GM12865 (cell line): ENCODE results near the gene CDH7.

Source experiments
- DNase-seq: peaks from one replicate; pipeline ENCODE4 v3.0.0; 2010; ENCODE audit warnings: low read depth
- H3K4me3 ChIP-seq: 2 replicates; pipeline ENCODE4 v1.5.1; 2011; ENCODE audit warnings: mild to moderate bottlenecking, low read depth, low read length, control low read depth
- CTCF ChIP-seq: IDR thresholded peaks from 2 replicates; pipeline ENCODE4 v1.5.1; 2011; ENCODE audit warnings: low read length, control low read depth, low read depth, inconsistent platforms; ENCODE audit not compliant: insufficient read depth; ENCODE audit errors: missing control alignments

CDH7 gene

GRCh38 chr18:65762556-65762955 lies 11.7 kb downstream of the CDH7 start:
- DNase-seq: no peak
- H3K4me3 ChIP-seq: no peak overlapping the region
- TF ChIP-seq CTCF: no peak

- DNase-seq: no peak
- H3K4me3 ChIP-seq: no peak overlapping the region
- no peak for TF ChIP-seq CTCF
Observed at GRCh38 chr18:65767406-65767805, 16.6 kb downstream of the CDH7 start.

- DNase-seq: no peak
- TF ChIP-seq CTCF: no peak
- no peak overlapping the region for H3K4me3 ChIP-seq
Observed at GRCh38 chr18:65768120-65768778, 17.4 kb downstream of the CDH7 start.

GRCh38 chr18:65769652-65770051 lies 18.8 kb downstream of the CDH7 start:
- H3K4me3 ChIP-seq: no peak overlapping the region
- no peak for DNase-seq
- no peak for TF ChIP-seq CTCF

GRCh38 chr18:65786474-65786873 lies 35.7 kb downstream of the CDH7 start:
- no peak for DNase-seq
- H3K4me3 ChIP-seq: no peak overlapping the region
- no peak for TF ChIP-seq CTCF

GRCh38 chr18:65788373-65788772 lies 37.6 kb downstream of the CDH7 start:
- TF ChIP-seq CTCF: no peak
- no peak overlapping the region for H3K4me3 ChIP-seq
- DNase-seq: no peak

GRCh38 chr18:65790604-65791003 lies 39.8 kb downstream of the CDH7 start:
- no peak for DNase-seq
- TF ChIP-seq CTCF: no peak
- H3K4me3 ChIP-seq: no peak overlapping the region
